ENCODE measurements around the gene IZUMO1.
"Not testable (repeated sequence)": the region's sequence is repeated elsewhere in the genome, so short reads cannot be mapped to it uniquely, and the experiment has no call there.

The IZUMO1 gene

GRCh38 chr19:48719263-48720171, 27.2 kb downstream of the IZUMO1 start, which contains the start of gene MAMSTR:
MAMSTR (minus strand) TSS chr19:48719725; CDS start chr19:48719031, 694 bp downstream.
- H3K27ac ChIP-seq: peak within 1 kb of the TSS; percentile 71
- no peak for TF ChIP-seq CTCF (conservative IDR thresholded peaks at IDR 0.05)

- TF ChIP-seq CTCF (conservative IDR thresholded peaks at IDR 0.05): no peak
- H3K27ac ChIP-seq: no peak overlapping the region
Measured at GRCh38 chr19:48718711-48719231, 27.9 kb downstream of the IZUMO1 start.

- not testable (repeated sequence) for H3K27ac ChIP-seq
Measured at GRCh38 chr19:48718106-48718505, 28.6 kb downstream of the IZUMO1 start.

- no peak overlapping the region for H3K27ac ChIP-seq
- TF ChIP-seq CTCF (conservative IDR thresholded peaks at IDR 0.05): no peak
Measured at GRCh38 chr19:48716562-48717291, 30.0 kb downstream of the IZUMO1 start.

GRCh38 chr19:48715681-48716171, 31.0 kb downstream of the IZUMO1 start:
- TF ChIP-seq CTCF (conservative IDR thresholded peaks at IDR 0.05): no peak
- no peak overlapping the region; the same call in 1 of the 2 replicates for H3K27ac ChIP-seq

GRCh38 chr19:48714759-48715675, 31.7 kb downstream of the IZUMO1 start:
- no peak for TF ChIP-seq CTCF (conservative IDR thresholded peaks at IDR 0.05)
- H3K27ac ChIP-seq: peak overlapping the region; percentile 88
